MCF 10A (cell line): Measurements from ENCODE around the gene SCAMP2. TPM values are rescaled to one million over a fixed set of nuclear protein-coding genes. Genes with fewer than 3 reads are reported as not detected.

Experiments used
- BruUV-seq: library from RNA; stranded (reverse); fragments of 400-500 nt; replicated peaks from 2 replicates; lab custom pipeline; 2021; lab: Mats Ljungman, UMichigan
- CTCF ChIA-PET: fragments of 300-600 bp; sonication (Branson Sonifier 250); formaldehyde crosslinking; extraction: SDS; loops from one replicate; lab custom pipeline; 2021; ENCODE audit warnings: antibody characterized with exemption, inconsistent platforms; lab: Yijun Ruan, JAX
- POLR2A ChIA-PET: fragments of 300-600, 350-650 bp; sonication (Branson Sonifier 250); formaldehyde crosslinking; extraction: SDS; loops from one replicate; lab custom pipeline; 2020; ENCODE audit warnings: antibody characterized with exemption, inconsistent platforms; lab: Yijun Ruan, JAX
- DNase-seq: peaks from one replicate; pipeline ENCODE4 v3.0.0-alpha.2; 2018; ENCODE audit not compliant: unreplicated experiment
- H3K27ac Mint-ChIP-seq: one replicate; pipeline ENCODE4 v1.8.0; 2022; ENCODE audit warnings: mild to moderate bottlenecking, low read depth, mixed read lengths; ENCODE audit not compliant: unreplicated experiment
- H3K27me3 Mint-ChIP-seq: one replicate; pipeline ENCODE4 v1.8.0; 2022; ENCODE audit warnings: mixed read lengths; ENCODE audit not compliant: insufficient read depth, unreplicated experiment
- H3K36me3 Mint-ChIP-seq: one replicate; pipeline ENCODE4 v1.8.0; 2022; ENCODE audit warnings: mild to moderate bottlenecking, moderate library complexity, mixed read lengths; ENCODE audit not compliant: insufficient read depth, unreplicated experiment
- H3K4me1 Mint-ChIP-seq: one replicate; pipeline ENCODE4 v1.8.0; 2022; ENCODE audit warnings: mixed read lengths; ENCODE audit not compliant: insufficient read depth, unreplicated experiment
- H3K4me3 Mint-ChIP-seq: one replicate; pipeline ENCODE4 v1.8.0; 2022; ENCODE audit warnings: mild to moderate bottlenecking, moderate library complexity, mixed read lengths; ENCODE audit not compliant: unreplicated experiment
- H3K9me3 Mint-ChIP-seq: one replicate; pipeline ENCODE4 v1.8.0; 2022; ENCODE audit warnings: mixed read lengths; ENCODE audit not compliant: unreplicated experiment
- CTCF ChIP-seq: fragments of 200-600 bp; IDR thresholded peaks from one replicate; pipeline ENCODE4 v1.8.0; 2022; ENCODE audit warnings: antibody characterized with exemption, mild to moderate bottlenecking; ENCODE audit not compliant: unreplicated experiment
- intact Hi-C: fragments of 100-400 bp; cut with micrococcal nuclease; formaldehyde crosslinking; loops from 2 replicates; pipeline ENCODE4 v1.14.1; 2022
- total RNA-seq: library from RNA; stranded (reverse); gene quantifications from 2 replicates; pipeline ENCODE4 v1.2.3, GENCODE V29; 2022

The SCAMP2 gene
- total RNA-seq, 1 experiment from 2014 or later, result 64.4 TPM

- H3K4me3 Mint-ChIP-seq, result no peak overlapping the region
- no peak for DNase-seq
- intact Hi-C loops, result no loop called here
- H3K27ac Mint-ChIP-seq, result no peak overlapping the region
- H3K9me3 Mint-ChIP-seq, result no peaks in the 10 kb centered on the region
- no peaks in the 10 kb centered on the region for H3K27me3 Mint-ChIP-seq
- ChIA-PET CTCF (interaction anchor here (0.6 to 3.1 kb wide), 7 partner anchors 17 to 562 kb away, joined by 3 to 13 read pairs (median 4); no protein-coding TSS in a partner anchor), POLR2A (interaction anchor here (0.7 to 1.9 kb wide), 5 partner anchors 9 to 28 kb away, joined by 3 to 6 read pairs (median 5); partner anchors contain the start of gene FAM219B)
- H3K4me1 Mint-ChIP-seq, result peaks cover 13% of the 10 kb centered on the region
- TF ChIP-seq CTCF, result no peak
- BruUV-seq, result no TSS peak
- H3K36me3 Mint-ChIP-seq, result no peaks in the 10 kb centered on the region
Measured at GRCh38 chr15:74884428-74885223, 11.5 kb upstream of the SCAMP2 start.

GRCh38 chr15:74882528-74882927 lies 9.4 kb upstream of the SCAMP2 start:
- no peak for TF ChIP-seq CTCF
- H3K36me3 Mint-ChIP-seq, result no peaks in the 10 kb centered on the region
- ChIA-PET POLR2A (no interaction called here), CTCF (interaction anchor here (0.7 to 3.1 kb wide), 4 partner anchors 9 to 111 kb away, joined by 3 to 13 read pairs (median 6); no protein-coding TSS in a partner anchor)
- H3K4me3 Mint-ChIP-seq, result no peak overlapping the region
- peaks cover 7% of the 10 kb centered on the region for H3K4me1 Mint-ChIP-seq
- DNase-seq, result no peak
- no peaks in the 10 kb centered on the region for H3K9me3 Mint-ChIP-seq
- H3K27me3 Mint-ChIP-seq, result no peaks in the 10 kb centered on the region
- no peak overlapping the region for H3K27ac Mint-ChIP-seq
- intact Hi-C loops, result no loop called here
- BruUV-seq, result no TSS peak

GRCh38 chr15:74878273-74878672 lies 5.1 kb upstream of the SCAMP2 start:
- Mint-ChIP-seq H3K9me3 (no peaks in the 10 kb centered on the region), H3K27me3 (no peaks in the 10 kb centered on the region), H3K27ac (no peak overlapping the region), H3K36me3 (no peaks in the 10 kb centered on the region), H3K4me1 (no peaks in the 10 kb centered on the region), H3K4me3 (no peak overlapping the region)
- ChIA-PET CTCF (interaction anchor here (2.7 kb wide), 1 partner anchor 23 kb away, joined by 13 read pairs; no protein-coding TSS in a partner anchor), POLR2A (no interaction called here)
- TF ChIP-seq CTCF, result no peak
- no peak for DNase-seq
- intact Hi-C loops, result no loop called here
- no TSS peak for BruUV-seq

GRCh38 chr15:74873756-74874424 lies 725 bp upstream of the SCAMP2 start:
- H3K4me1 Mint-ChIP-seq, result peaks cover 27% of the 10 kb centered on the region
- H3K27ac Mint-ChIP-seq, result peak overlapping the region; percentile 95
- H3K4me3 Mint-ChIP-seq, result peak overlapping the region; percentile 100
- DNase-seq, result no peak
- no peaks in the 10 kb centered on the region for H3K27me3 Mint-ChIP-seq
- peaks cover 12% of the 10 kb centered on the region for H3K36me3 Mint-ChIP-seq
- TF ChIP-seq CTCF, result no peak
- intact Hi-C loops, result loop anchor here (1.0 kb wide), 1 partner anchor 32 kb away; no protein-coding TSS in a partner anchor
- no TSS peak for BruUV-seq
- CTCF ChIA-PET, result interaction anchor here (0.8 to 1.1 kb wide), 2 partner anchors 28 to 29 kb away, joined by 3 to 4 read pairs; no protein-coding TSS in a partner anchor
- POLR2A ChIA-PET, result interaction anchor here (0.8 to 1.6 kb wide), 5 partner anchors 10 to 32 kb away, joined by 3 to 6 read pairs (median 3); partner anchors contain the start of gene FAM219B
- H3K9me3 Mint-ChIP-seq, result no peaks in the 10 kb centered on the region
